PFSK-1 (cell line): ENCODE measurements around the gene STAG1.

Experiments
- FOXP2 ChIP-seq: optimal IDR thresholded peaks from 2 replicates; pipeline ENCODE3; 2011; ENCODE audit warnings: borderline replicate concordance, control low read depth, inconsistent platforms; ENCODE audit not compliant: insufficient read depth; ENCODE audit errors: extremely low read length, extremely low read depth
- POLR2AphosphoS5 ChIP-seq: IDR thresholded peaks from 2 replicates; pipeline ENCODE4 v1.6.1; 2012; ENCODE audit warnings: low read depth, mild to moderate bottlenecking, control low read depth, low read length, moderate library complexity
- REST ChIP-seq, 2 experiments: IDR thresholded peaks; 2 replicates each; pipeline versions ENCODE4 v1.6.1 to v1.8.0; 2011 to 2012; ENCODE audit warnings: low read depth in 2 of 2, low read length in 2 of 2, control low read depth in 1 of 2, inconsistent platforms in 1 of 2, mild to moderate bottlenecking in 1 of 2, moderate library complexity in 1 of 2; ENCODE audit not compliant: insufficient read depth in 1 of 2
- SIN3A ChIP-seq: IDR thresholded peaks from 2 replicates; pipeline ENCODE4 v1.6.1; 2012; ENCODE audit warnings: mild to moderate bottlenecking, low read length, moderate library complexity, borderline replicate concordance; ENCODE audit not compliant: insufficient read depth
- TAF1 ChIP-seq: IDR thresholded peaks from 2 replicates; pipeline ENCODE4 v1.6.1; 2012; ENCODE audit warnings: low read length, control low read depth, borderline replicate concordance; ENCODE audit not compliant: insufficient read depth

- TF ChIP-seq REST (IDR thresholded peaks at IDR 0.05; ENCODE audit: insufficient read depth in 1 of 2, low read depth in 2 of 2, low read length in 2 of 2) (no peak), POLR2AphosphoS5 (no peak), TAF1 (no peak), SIN3A (no peak), FOXP2 (no peak)
Measured at GRCh38 chr3:136381051-136381450, 371.1 kb downstream of the STAG1 start.
